Prostate gland (tissue), 2 donors: ENCODE measurements around the gene ORC2. TPM values are rescaled to one million over a fixed set of nuclear protein-coding genes. Genes with fewer than 3 reads are reported as not detected.

Experiments
- DNase-seq: peaks from one replicate; pipeline ENCODE4 v3.0.0-alpha.2; 2019; ENCODE audit warnings: low spot score
- H3K27ac ChIP-seq, 2 donors: fragments of 200-600 bp; sonication (generic); 2 replicates each; pipeline ENCODE4 v1.5.1; 2017 to 2019
- H3K27me3 ChIP-seq: fragments of 200-600 bp; sonication (generic); replicated peaks from 2 replicates; pipeline ENCODE4 v1.5.1; 2019; ENCODE audit not compliant: insufficient read depth
- H3K36me3 ChIP-seq, 2 donors: fragments of 200-600 bp; sonication (generic); 1 replicate in 1 of 2; 2 replicates in 1 of 2; pipeline versions ENCODE4 v1.5.1 to v1.8.1; 2017 to 2019
- H3K4me1 ChIP-seq: fragments of 200-600 bp; sonication (generic); replicated peaks from 2 replicates; pipeline ENCODE4 v1.5.1; 2019
- H3K4me3 ChIP-seq, 2 donors: fragments of 200-600 bp; sonication (generic); 2 replicates each; pipeline ENCODE4 v1.5.1; 2017 to 2019
- H3K9me3 ChIP-seq: fragments of 200-600 bp; sonication (generic); 2 replicates; pipeline ENCODE4 v1.5.1; 2017
- POLR2A ChIP-seq: fragments of 450-650 bp; IDR thresholded peaks from one replicate; pipeline ENCODE4 v1.6.1; 2016; ENCODE audit warnings: antibody characterized with exemption, mild to moderate bottlenecking
- POLR2AphosphoS5 ChIP-seq: sonication (generic); formaldehyde crosslinking; IDR thresholded peaks from one replicate; pipeline ENCODE4 v1.6.1; 2017; ENCODE audit warnings: antibody characterized with exemption
- WGBS: methylation state at CpG from one replicate; pipeline ENCODE4 v1.1.5; 2018; 5-methylcytosine and 5-hydroxymethylcytosine counted together
- intact Hi-C: fragments of 100-400 bp; cut with DNase I; formaldehyde crosslinking; loops from one replicate; pipeline ENCODE4 v1.14.2; 2022
- total RNA-seq, 2 donors: library from RNA; depleted of rRNA; stranded (reverse); fragments of >200 nt; gene quantifications; one replicate each; pipeline ENCODE4 v1.1.0, GENCODE V29; 2016
- TF ChIP-seq, protein P1 (sequence below), 4 experiments: fragments of 200-600 bp in 2 of 4; fragments of 450-650 bp in 2 of 4; sonication (generic) in 2 of 4; IDR thresholded peaks; 1 replicate in 3 of 4; 2 replicates in 1 of 4; pipeline ENCODE4 v1.5.1; 2016 to 2019; ENCODE audit warnings: antibody characterized with exemption in 4 of 4, mild to moderate bottlenecking in 2 of 4, moderate library complexity in 2 of 4

Gene ORC2
- total RNA-seq, 2 donors from 2014 or later, result 21.9 to 32.1 TPM

DNA sequence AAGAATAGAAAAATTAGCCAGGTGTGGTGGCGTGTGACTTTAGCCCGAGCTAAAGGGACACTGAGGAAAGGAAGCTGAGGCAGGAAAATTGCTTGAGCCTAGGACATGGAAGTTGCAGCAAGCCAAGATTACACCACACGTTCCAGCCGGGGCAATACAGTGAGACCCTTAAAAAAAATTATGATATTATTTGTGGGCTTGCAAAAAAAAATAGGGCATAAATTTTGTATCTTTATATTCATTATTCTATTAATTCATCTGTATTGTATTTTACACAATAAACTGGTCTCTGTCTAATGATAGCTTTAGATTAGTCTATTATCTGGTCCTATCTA is 18.1 kb downstream of the ORC2 start:
- Histone ChIP-seq H3K4me1 (no peaks in the 10 kb centered on the region), H3K9me3 (no peaks in the 10 kb centered on the region), H3K27ac (no peak overlapping the region), H3K36me3 (peaks cover 0 to 3% of the 10 kb centered on the region in 2 donors), H3K27me3 (no peaks in the 10 kb centered on the region), H3K4me3 (no peak overlapping the region)
- TF ChIP-seq POLR2A, result no peak
- no peak for TF ChIP-seq POLR2AphosphoS5
- TF ChIP-seq, protein P1, sequence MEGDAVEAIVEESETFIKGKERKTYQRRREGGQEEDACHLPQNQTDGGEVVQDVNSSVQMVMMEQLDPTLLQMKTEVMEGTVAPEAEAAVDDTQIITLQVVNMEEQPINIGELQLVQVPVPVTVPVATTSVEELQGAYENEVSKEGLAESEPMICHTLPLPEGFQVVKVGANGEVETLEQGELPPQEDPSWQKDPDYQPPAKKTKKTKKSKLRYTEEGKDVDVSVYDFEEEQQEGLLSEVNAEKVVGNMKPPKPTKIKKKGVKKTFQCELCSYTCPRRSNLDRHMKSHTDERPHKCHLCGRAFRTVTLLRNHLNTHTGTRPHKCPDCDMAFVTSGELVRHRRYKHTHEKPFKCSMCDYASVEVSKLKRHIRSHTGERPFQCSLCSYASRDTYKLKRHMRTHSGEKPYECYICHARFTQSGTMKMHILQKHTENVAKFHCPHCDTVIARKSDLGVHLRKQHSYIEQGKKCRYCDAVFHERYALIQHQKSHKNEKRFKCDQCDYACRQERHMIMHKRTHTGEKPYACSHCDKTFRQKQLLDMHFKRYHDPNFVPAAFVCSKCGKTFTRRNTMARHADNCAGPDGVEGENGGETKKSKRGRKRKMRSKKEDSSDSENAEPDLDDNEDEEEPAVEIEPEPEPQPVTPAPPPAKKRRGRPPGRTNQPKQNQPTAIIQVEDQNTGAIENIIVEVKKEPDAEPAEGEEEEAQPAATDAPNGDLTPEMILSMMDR (IDR thresholded peaks at IDR 0.05), result no peak
- WGBS, result 94% methylated on average over 4 of the region's 4 CpGs
- intact Hi-C loops, result no loop called here
- DNase-seq, result no peak

DNA sequence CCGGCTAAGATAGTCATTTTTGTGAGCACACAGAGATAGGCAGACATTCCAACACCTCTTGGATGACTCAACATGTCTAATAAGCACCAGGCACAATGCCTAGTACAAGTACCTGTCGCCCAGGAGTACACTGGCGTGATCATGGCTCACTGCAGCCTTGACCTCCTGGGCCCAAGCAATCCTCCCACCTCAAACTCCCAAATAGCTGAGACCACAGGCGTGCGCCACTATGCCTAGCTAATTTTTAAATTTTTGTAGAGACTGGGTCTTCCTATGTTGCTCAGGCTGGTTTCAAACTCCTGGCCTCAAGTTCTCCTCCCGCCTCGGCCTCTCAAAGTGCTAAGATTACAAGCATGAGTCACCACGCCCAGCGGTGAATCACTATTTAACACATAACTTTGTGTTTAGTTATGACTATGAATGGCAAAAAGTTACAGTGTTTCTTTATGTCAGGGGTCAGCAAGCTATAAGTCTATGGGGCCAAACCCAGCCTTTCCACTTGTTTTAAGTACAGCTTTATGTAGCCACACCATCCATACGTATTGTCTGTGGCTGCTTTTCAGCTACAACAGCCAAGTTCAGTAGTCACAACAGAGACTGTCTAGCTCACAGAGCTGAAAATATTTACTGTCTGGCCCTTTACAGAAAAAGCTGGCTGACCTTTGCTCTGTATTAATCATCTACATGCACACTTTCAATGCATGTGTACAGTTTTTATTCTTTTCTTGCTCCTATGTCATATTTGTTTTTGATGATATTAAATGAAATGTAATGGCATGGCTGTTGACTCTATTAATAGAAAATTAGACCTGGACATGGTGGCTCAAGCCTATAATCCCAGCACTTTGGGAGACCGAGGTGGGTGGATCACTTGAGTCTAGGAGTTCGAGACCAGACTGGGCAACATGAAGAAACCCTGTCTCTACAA is 18.7 kb downstream of the ORC2 start:
- TF ChIP-seq, protein P1 (IDR thresholded peaks at IDR 0.05), result no peak
- no peak for TF ChIP-seq POLR2A
- no peak for TF ChIP-seq POLR2AphosphoS5
- intact Hi-C loops, result no loop called here
- no peaks in the 10 kb centered on the region for H3K4me1 ChIP-seq
- WGBS, result 94% methylated on average over 12 of the region's 12 CpGs
- H3K36me3 ChIP-seq, result peaks cover 0 to 3% of the 10 kb centered on the region in 2 donors
- H3K4me3 ChIP-seq, result no peak overlapping the region
- no peaks in the 10 kb centered on the region for H3K9me3 ChIP-seq
- no peak overlapping the region for H3K27ac ChIP-seq
- no peak for DNase-seq
- H3K27me3 ChIP-seq, result no peaks in the 10 kb centered on the region

DNA sequence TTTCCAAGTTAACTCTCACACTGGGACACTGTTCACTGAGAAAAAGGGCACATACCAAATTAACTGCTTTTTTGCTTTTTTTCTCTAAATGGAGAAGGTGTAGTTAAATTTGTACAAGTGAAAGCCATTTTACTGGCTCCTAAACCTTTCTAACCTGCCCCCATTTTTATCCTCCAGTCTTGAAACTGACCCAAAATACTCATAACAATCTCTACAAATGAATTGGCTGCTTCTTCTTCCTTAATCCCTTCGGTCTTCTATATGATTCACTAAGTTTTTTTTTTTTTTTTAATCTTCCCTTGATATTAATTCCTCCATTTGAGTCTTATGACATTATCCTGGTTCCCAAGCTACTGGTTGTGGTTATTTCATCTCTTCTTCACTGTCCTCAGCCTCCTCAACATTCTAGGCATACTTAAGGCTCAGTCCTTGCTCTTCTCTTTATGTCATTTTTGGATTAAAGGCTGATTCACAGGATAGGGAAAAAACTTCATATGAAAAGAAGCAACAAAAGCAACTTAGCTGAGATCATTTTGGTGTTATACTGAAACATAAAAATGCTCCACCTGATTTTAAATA is 19.8 kb downstream of the ORC2 start:
- intact Hi-C loops, result no loop called here
- DNase-seq, result no peak
- no peaks in the 10 kb centered on the region for H3K4me1 ChIP-seq
- H3K27ac ChIP-seq, result no peak overlapping the region
- 93% methylated on average over 1 of the region's 1 CpG for WGBS
- TF ChIP-seq POLR2A, result no peak
- no peak for TF ChIP-seq POLR2AphosphoS5
- no peaks in the 10 kb centered on the region for H3K9me3 ChIP-seq
- H3K4me3 ChIP-seq, result no peak overlapping the region
- H3K36me3 ChIP-seq, result peaks cover 0 to 3% of the 10 kb centered on the region in 2 donors
- no peaks in the 10 kb centered on the region for H3K27me3 ChIP-seq

DNA sequence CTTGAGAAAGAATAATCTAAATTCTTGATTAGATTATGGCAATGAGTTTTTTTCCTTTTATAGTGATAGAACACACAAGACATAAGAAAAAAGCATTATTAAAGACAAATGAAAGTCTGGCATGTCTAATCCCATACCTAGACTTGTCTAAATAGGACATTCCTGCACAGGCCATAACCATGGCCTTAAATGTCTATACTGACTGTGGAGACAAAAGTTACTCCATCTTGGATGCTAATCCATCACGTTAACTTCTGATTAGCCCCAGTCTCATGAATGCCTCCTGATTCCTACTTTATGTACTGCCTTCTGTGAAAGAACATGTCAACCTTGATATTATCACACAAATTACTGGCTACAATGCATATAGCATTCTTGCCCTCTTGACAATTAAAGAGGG is 23.6 kb downstream of the ORC2 start:
- WGBS, result 91% methylated on average over 1 of the region's 1 CpG
- intact Hi-C loops, result no loop called here
- peaks cover 0 to under 1% of the 10 kb centered on the region in 2 donors for H3K36me3 ChIP-seq

DNA sequence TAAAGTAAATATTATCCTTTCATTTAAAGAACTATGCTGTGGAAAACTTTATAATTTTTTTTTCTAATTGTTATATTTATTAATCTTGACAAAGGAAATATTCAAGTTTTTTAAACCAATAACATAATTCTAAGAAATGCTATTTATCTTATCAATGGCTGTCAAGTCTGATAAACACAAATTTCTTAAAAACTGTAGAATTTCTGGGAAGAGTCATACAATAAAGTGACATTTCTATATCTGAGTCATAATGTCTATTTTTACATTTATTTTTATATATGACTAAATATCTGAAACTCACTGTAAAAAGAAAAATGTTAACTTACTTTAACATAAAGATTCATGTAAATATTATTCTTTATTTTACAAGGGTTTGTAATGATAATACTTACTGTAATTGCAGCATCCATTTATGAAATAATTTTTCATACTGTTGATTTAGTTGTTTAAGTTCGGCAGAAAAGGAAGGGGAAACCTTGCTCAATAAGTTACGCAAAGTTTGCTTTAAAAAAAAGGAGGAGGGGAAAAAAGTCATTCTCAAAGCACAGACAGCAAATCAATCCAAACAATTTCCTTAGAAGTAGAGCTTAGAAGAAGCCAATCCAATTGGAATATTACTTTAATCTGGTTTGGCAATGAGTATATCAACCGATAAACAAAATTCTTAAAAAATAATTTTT is 32.4 kb downstream of the ORC2 start:
- WGBS, result 74% methylated on average over 3 of the region's 3 CpGs
- DNase-seq, result no peak
- Histone ChIP-seq H3K4me3 (no peak overlapping the region), H3K27ac (no peak overlapping the region), H3K27me3 (no peaks in the 10 kb centered on the region), H3K36me3 (peaks cover 0 to 3% of the 10 kb centered on the region in 2 donors), H3K4me1 (no peaks in the 10 kb centered on the region), H3K9me3 (no peaks in the 10 kb centered on the region)
- intact Hi-C loops, result no loop called here
- TF ChIP-seq POLR2A, result no peak
- TF ChIP-seq, protein P1 (IDR thresholded peaks at IDR 0.05), result no peak
- TF ChIP-seq POLR2AphosphoS5, result no peak

More for the DNA sequence above, 23.6 kb downstream of the ORC2 start:
- DNase-seq, result no peak
- no peaks in the 10 kb centered on the region for H3K4me1 ChIP-seq
- H3K9me3 ChIP-seq, result no peaks in the 10 kb centered on the region
- no peak for TF ChIP-seq POLR2A
- no peak for TF ChIP-seq POLR2AphosphoS5
- TF ChIP-seq, protein P1 (IDR thresholded peaks at IDR 0.05), result no peak
- H3K27me3 ChIP-seq, result no peaks in the 10 kb centered on the region
- H3K4me3 ChIP-seq, result no peak overlapping the region
- no peak overlapping the region for H3K27ac ChIP-seq
